Smooth muscle cell of the brain vasculature (primary cell): ENCODE measurements around the gene SEPTIN10.
"Not testable (repeated sequence)": the region's sequence is repeated elsewhere in the genome, so short reads cannot be mapped to it uniquely, and the experiment has no call there.

Source experiments
- DNase-seq: peaks from one replicate; pipeline ENCODE4 v3.0.0-alpha.2; 2012; ENCODE audit warnings: low read depth, low spot score

SEPTIN10 gene

GRCh38 chr2:109602617-109603188 lies 11.1 kb downstream of the SEPTIN10 start:
- DNase-seq = no peak

GRCh38 chr2:109601783-109602182 lies 12.0 kb downstream of the SEPTIN10 start:
- DNase-seq = no peak

- no peak for DNase-seq
Observed at GRCh38 chr2:109597283-109597682, 16.5 kb downstream of the SEPTIN10 start.

GRCh38 chr2:109595644-109596043 lies 18.1 kb downstream of the SEPTIN10 start:
- no peak for DNase-seq

GRCh38 chr2:109594246-109594885 lies 19.4 kb downstream of the SEPTIN10 start:
- no peak for DNase-seq

GRCh38 chr2:109592905-109593304 lies 20.9 kb downstream of the SEPTIN10 start:
- DNase-seq = no peak

GRCh38 chr2:109591206-109591605 lies 22.6 kb downstream of the SEPTIN10 start:
- DNase-seq = no peak

GRCh38 chr2:109586687-109587086 lies 27.1 kb downstream of the SEPTIN10 start:
- no peak for DNase-seq

GRCh38 chr2:109582928-109583895 lies 30.6 kb downstream of the SEPTIN10 start:
- no peak for DNase-seq

GRCh38 chr2:109577630-109578029 lies 36.1 kb downstream of the SEPTIN10 start:
- not testable (repeated sequence) for DNase-seq

GRCh38 chr2:109575373-109575772 lies 38.4 kb downstream of the SEPTIN10 start:
- no peak for DNase-seq

GRCh38 chr2:109563980-109564550 lies 49.7 kb downstream of the SEPTIN10 start:
- no peak for DNase-seq

GRCh38 chr2:109563288-109563687 lies 50.5 kb downstream of the SEPTIN10 start:
- DNase-seq = no peak

- no peak for DNase-seq
Observed at GRCh38 chr2:109562421-109562820, 51.3 kb downstream of the SEPTIN10 start.

GRCh38 chr2:109560265-109560664 lies 53.5 kb downstream of the SEPTIN10 start:
- DNase-seq = no peak

- no peak for DNase-seq
Observed at GRCh38 chr2:109558076-109558882, 55.5 kb downstream of the SEPTIN10 start.

GRCh38 chr2:109557309-109557708 lies 56.5 kb downstream of the SEPTIN10 start:
- DNase-seq = no peak

GRCh38 chr2:109555346-109555900 lies 58.3 kb downstream of the SEPTIN10 start:
- no peak for DNase-seq

GRCh38 chr2:109554758-109555157 lies 59.0 kb downstream of the SEPTIN10 start:
- no peak for DNase-seq

GRCh38 chr2:109549016-109549590 lies 64.7 kb downstream of the SEPTIN10 start:
- DNase-seq = no peak

- no peak for DNase-seq
Observed at GRCh38 chr2:109547280-109547679, 66.5 kb downstream of the SEPTIN10 start.
